Gastrocnemius medialis (tissue), 4 donors: Measurements from ENCODE around the gene ASIC2. TPM values are rescaled to one million over a fixed set of nuclear protein-coding genes. Genes with fewer than 3 reads are reported as not detected.

Source experiments
- ATAC-seq, 2 donors: fragments of 150-250 bp; one replicate each; pipeline ENCODE4 v1.9.1; 2016
- DNase-seq, 2 donors: peaks; one replicate each; pipeline ENCODE4 v3.0.0-alpha.2; 2019
- H3K27ac ChIP-seq, 4 donors: fragments of 200-600 bp; sonication (generic); 1 replicate in 1 of 4; 2 replicates in 3 of 4; pipeline ENCODE4 v1.5.1; 2016 to 2018; ENCODE audit warnings: mild to moderate bottlenecking in 2 of 4, moderate library complexity in 1 of 4
- H3K27me3 ChIP-seq, 3 donors: fragments of 200-600 bp; sonication (generic) in 2 of 3; 1 replicate in 1 of 3; 2 replicates in 2 of 3; pipeline versions ENCODE4 v1.5.1 to v1.6.0; 2016 to 2019; ENCODE audit warnings: mild to moderate bottlenecking in 1 of 3, moderate library complexity in 1 of 3
- H3K36me3 ChIP-seq, 2 donors: fragments of 200-600 bp; sonication (generic) in 1 of 2; one replicate each; pipeline ENCODE4 v1.5.1; 2017 to 2018
- H3K4me1 ChIP-seq, 2 donors: fragments of 200-600 bp; sonication (generic) in 1 of 2; one replicate each; pipeline ENCODE4 v1.5.1; 2016 to 2017; ENCODE audit warnings: mild to moderate bottlenecking in 2 of 2
- H3K4me3 ChIP-seq, 4 donors: fragments of 200-600 bp; sonication (generic) in 3 of 4; 1 replicate in 1 of 4; 2 replicates in 3 of 4; pipeline ENCODE4 v1.5.1; 2016 to 2019; ENCODE audit warnings: mild to moderate bottlenecking in 2 of 4
- H3K9me3 ChIP-seq, 3 donors: fragments of 200-600 bp; sonication (generic) in 2 of 3; 1 replicate in 1 of 3; 2 replicates in 2 of 3; pipeline ENCODE4 v1.5.1; 2016 to 2019
- POLR2A ChIP-seq, 2 donors: fragments of 450-650 bp; IDR thresholded peaks; one replicate each; pipeline ENCODE4 v1.6.1; 2017; ENCODE audit warnings: antibody characterized with exemption in 2 of 2, mild to moderate bottlenecking in 2 of 2, moderate library complexity in 2 of 2
- in situ Hi-C, 4 donors: fragments of 200-750 bp; cut with MboI; loops; one replicate each; pipeline versions ENCODE4 v1.15.0 to v1.8.0; 2017; ENCODE audit warnings: low sequenced_read_pairs in 4 of 4
- intact Hi-C: fragments of 100-400 bp; cut with DNase I; formaldehyde crosslinking; loops from one replicate; pipeline ENCODE4 v1.15.1; 2023; ENCODE audit warnings: low total_unique reads
- total RNA-seq, 4 donors: library from RNA; depleted of rRNA; stranded (reverse); fragments of >200 nt; gene quantifications; one replicate each; pipeline versions ENCODE4 v1.1.0 to v1.2.3, GENCODE V29; 2016
- TF ChIP-seq, protein P1 (sequence below), 5 experiments: fragments of 450-650 bp in 3 of 5; fragments of 200-600 bp in 2 of 5; sonication (generic) in 2 of 5; IDR thresholded peaks in 4 of 5; conservative IDR thresholded peaks in 1 of 5; 1 replicate in 4 of 5; 2 replicates in 1 of 5; pipeline ENCODE4 v1.5.1; 2016 to 2019; ENCODE audit warnings: antibody characterized with exemption in 5 of 5, mild to moderate bottlenecking in 3 of 5, moderate library complexity in 3 of 5

ASIC2 gene
- total RNA-seq, 4 donors from 2014 or later, result not detected

DNA sequence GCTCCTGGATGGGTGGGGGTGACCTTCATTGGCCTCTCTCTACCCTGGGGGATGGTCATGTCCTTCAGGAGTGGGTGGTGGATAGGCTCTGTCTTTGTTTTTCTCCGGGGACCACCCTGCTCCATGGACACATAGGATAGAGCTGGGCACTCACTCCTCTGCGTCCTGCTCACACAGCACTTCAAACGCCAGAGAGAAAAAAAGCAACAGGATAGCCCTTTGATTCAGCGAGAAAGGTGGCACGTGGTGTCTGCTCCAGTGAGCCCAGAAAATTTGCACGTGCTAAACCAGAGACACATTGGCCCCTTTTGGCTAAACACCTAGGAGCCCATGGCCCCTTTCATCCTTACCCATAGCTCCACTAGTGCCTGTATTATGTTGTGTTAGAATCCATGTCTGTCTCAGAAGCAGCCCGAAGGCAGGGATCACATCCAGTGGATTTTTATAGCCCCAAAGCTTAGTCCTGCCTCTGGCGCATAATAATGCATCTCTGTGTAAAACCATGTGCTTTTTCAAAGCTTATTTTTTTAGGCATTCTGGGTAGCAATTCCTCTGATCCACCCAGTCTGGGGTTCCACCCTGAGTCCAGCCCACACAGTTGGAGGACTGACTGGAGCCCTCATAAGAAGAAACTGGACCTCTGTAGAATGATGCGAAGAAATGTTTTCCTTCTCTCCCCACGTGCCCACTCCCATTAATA lies 90.1 kb downstream of the ASIC2 start:
- no peak for DNase-seq
- TF ChIP-seq, protein P1, sequence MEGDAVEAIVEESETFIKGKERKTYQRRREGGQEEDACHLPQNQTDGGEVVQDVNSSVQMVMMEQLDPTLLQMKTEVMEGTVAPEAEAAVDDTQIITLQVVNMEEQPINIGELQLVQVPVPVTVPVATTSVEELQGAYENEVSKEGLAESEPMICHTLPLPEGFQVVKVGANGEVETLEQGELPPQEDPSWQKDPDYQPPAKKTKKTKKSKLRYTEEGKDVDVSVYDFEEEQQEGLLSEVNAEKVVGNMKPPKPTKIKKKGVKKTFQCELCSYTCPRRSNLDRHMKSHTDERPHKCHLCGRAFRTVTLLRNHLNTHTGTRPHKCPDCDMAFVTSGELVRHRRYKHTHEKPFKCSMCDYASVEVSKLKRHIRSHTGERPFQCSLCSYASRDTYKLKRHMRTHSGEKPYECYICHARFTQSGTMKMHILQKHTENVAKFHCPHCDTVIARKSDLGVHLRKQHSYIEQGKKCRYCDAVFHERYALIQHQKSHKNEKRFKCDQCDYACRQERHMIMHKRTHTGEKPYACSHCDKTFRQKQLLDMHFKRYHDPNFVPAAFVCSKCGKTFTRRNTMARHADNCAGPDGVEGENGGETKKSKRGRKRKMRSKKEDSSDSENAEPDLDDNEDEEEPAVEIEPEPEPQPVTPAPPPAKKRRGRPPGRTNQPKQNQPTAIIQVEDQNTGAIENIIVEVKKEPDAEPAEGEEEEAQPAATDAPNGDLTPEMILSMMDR (IDR thresholded peaks at IDR 0.05 in 4 of 5, conservative IDR thresholded peaks at IDR 0.05 in 1 of 5), result no peak
- no peak for TF ChIP-seq POLR2A (IDR thresholded peaks at IDR 0.05)
- in situ Hi-C loops, result no loop called here

DNA sequence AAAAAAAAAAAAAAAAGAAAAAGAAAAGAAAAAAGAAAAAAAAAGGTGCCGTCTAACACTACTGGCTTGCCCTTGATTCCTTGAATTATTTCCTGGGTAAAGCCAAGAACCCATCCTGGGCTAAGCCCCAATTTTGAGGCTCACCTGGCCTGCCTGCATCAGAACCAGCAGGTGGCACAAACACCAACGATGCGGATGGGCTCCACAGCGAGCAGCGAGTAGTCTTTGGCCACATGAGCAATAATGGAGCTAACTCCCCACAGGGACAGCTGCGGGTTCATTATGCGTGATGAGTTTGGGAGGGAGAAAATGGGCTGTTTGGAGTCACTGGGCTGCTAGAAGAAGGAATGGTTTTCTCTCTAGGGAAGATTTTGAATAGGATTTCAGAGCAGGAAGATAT lies 91.1 kb downstream of the ASIC2 start:
- Histone ChIP-seq H3K36me3 (no peaks in the 10 kb centered on the region), H3K9me3 (no peaks in the 10 kb centered on the region), H3K27ac (no peak overlapping the region), H3K4me1 (no peaks in the 10 kb centered on the region), H3K27me3 (peaks cover 0 to 8% (median 0%) of the 10 kb centered on the region in 3 donors), H3K4me3 (no peak overlapping the region)
- intact Hi-C loops, result no loop called here
- TF ChIP-seq POLR2A (IDR thresholded peaks at IDR 0.05), result no peak
- TF ChIP-seq, protein P1 (IDR thresholded peaks at IDR 0.05 in 4 of 5, conservative IDR thresholded peaks at IDR 0.05 in 1 of 5), result no peak
- in situ Hi-C loops, result no loop called here
- ATAC-seq (no peak), DNase-seq (no peak)

More for the DNA sequence above, 90.1 kb downstream of the ASIC2 start:
- H3K4me3 ChIP-seq, result no peak overlapping the region
- H3K27me3 ChIP-seq, result peaks cover 0 to 8% (median 0%) of the 10 kb centered on the region in 3 donors
- no peak for ATAC-seq
- H3K9me3 ChIP-seq, result no peaks in the 10 kb centered on the region
- H3K36me3 ChIP-seq, result no peaks in the 10 kb centered on the region
- no peak overlapping the region for H3K27ac ChIP-seq
- H3K4me1 ChIP-seq, result no peaks in the 10 kb centered on the region
- intact Hi-C loops, result no loop called here

DNA sequence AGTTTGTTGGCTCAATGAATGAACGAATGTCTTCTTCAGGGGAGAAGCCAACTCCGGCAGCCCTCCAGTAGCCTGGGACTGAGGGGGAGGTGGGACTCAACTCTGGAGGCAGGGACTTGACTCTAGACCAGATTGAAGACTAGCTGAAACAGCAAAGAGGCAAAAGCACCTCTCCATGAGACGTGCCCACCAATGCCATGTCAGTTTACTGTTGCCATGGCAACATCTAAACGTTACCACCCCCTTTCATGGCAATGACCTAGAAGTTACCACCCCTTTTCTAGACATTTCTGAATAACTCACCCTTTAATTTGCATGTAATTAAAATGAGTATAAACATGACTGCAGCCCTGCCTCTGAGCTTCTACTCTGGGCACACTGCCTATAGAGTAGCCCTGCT lies 91.8 kb downstream of the ASIC2 start:
- Histone ChIP-seq H3K4me3 (no peak overlapping the region), H3K9me3 (no peaks in the 10 kb centered on the region), H3K4me1 (no peaks in the 10 kb centered on the region), H3K36me3 (no peaks in the 10 kb centered on the region), H3K27me3 (peaks cover 0 to 8% (median 0%) of the 10 kb centered on the region in 3 donors), H3K27ac (no peak overlapping the region)
- DNase-seq (no peak), ATAC-seq (no peak)
- no peak for TF ChIP-seq POLR2A (IDR thresholded peaks at IDR 0.05)
- TF ChIP-seq, protein P1 (IDR thresholded peaks at IDR 0.05 in 4 of 5, conservative IDR thresholded peaks at IDR 0.05 in 1 of 5), result no peak
- in situ Hi-C loops (no loop called here), intact Hi-C loops (no loop called here)

DNA sequence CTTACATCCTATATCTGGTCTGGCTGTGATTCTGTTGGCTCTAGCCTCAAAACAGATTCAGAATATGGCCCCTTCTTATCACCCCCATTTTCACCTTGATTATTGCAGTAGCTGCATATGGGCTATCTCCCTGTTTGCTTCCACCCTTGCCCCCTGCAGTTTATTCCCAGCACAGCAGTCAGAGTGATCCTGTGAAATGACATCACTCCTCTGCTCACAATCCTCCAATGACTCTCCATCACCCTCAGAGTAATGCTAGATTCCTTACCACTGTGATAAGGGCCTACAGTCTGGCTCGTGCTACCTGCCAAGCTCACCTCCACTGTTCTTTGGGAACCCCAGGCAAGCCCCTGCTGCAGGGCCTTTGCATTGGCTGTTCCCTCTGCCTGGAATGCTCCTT lies 92.5 kb downstream of the ASIC2 start:
- DNase-seq (no peak), ATAC-seq (no peak)
- Histone ChIP-seq H3K36me3 (no peaks in the 10 kb centered on the region), H3K9me3 (no peaks in the 10 kb centered on the region), H3K4me1 (no peaks in the 10 kb centered on the region), H3K27ac (no peak overlapping the region), H3K27me3 (peaks cover 0 to 8% (median 0%) of the 10 kb centered on the region in 3 donors), H3K4me3 (no peak overlapping the region)
- in situ Hi-C loops (no loop called here), intact Hi-C loops (no loop called here)
- no peak for TF ChIP-seq POLR2A (IDR thresholded peaks at IDR 0.05)
- TF ChIP-seq, protein P1 (IDR thresholded peaks at IDR 0.05 in 4 of 5, conservative IDR thresholded peaks at IDR 0.05 in 1 of 5), result no peak
